Measurements from ENCODE around the gene DDC.
"Not testable (repeated sequence)": the region's sequence is repeated elsewhere in the genome, so short reads cannot be mapped to it uniquely, and the experiment has no call there.

DNA sequence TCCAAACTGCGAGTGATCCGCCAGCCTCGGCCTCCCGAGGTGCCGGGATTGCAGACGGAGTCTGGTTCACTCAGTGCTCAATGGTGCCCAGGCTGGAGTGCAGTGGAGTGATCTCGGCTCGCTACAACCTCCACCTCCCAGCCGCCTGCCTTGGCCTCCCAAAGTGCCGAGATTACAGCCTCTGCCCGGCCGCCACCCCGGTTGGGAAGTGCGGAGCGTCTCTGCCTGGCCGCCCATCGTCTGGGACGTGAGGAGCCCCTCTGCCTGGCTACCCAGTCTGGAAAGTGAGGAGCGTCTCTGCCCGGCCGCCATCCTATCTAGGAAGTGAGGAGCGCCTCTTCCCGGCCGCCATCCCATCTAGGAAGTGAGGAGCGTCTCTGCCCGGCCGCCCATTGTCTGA lies 106.0 kb downstream of the DDC start:
- not testable (repeated sequence) for TF ChIP-seq EZH2 (IDR thresholded peaks at IDR 0.05; ENCODE audit: low read depth)
- TF ChIP-seq, protein P1, sequence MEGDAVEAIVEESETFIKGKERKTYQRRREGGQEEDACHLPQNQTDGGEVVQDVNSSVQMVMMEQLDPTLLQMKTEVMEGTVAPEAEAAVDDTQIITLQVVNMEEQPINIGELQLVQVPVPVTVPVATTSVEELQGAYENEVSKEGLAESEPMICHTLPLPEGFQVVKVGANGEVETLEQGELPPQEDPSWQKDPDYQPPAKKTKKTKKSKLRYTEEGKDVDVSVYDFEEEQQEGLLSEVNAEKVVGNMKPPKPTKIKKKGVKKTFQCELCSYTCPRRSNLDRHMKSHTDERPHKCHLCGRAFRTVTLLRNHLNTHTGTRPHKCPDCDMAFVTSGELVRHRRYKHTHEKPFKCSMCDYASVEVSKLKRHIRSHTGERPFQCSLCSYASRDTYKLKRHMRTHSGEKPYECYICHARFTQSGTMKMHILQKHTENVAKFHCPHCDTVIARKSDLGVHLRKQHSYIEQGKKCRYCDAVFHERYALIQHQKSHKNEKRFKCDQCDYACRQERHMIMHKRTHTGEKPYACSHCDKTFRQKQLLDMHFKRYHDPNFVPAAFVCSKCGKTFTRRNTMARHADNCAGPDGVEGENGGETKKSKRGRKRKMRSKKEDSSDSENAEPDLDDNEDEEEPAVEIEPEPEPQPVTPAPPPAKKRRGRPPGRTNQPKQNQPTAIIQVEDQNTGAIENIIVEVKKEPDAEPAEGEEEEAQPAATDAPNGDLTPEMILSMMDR (conservative IDR thresholded peaks at IDR 0.05), result not testable (repeated sequence)

Measured in PC-9 (cell line).